ENCODE data around the gene DNAJC21.
"Not testable (repeated sequence)": the region's sequence is repeated elsewhere in the genome, so short reads cannot be mapped to it uniquely, and the experiment has no call there.

DNAJC21 gene

GRCh38 chr5:34929134-34929719 is at the start of gene DNAJC21:
Gene DNAJC21, plus strand, starts transcription at chr5:34929559. Its CDS starts 261 bp downstream, at chr5:34929820.
- peak; percentile 93 for DNase-seq (ENCODE audit: low read depth)

GRCh38 chr5:34881246-34881645 is 48.1 kb upstream of the DNAJC21 start:
- no peak for DNase-seq (ENCODE audit: low read depth)

- no peak for DNase-seq (ENCODE audit: low read depth)
Measured at GRCh38 chr5:34886392-34887119, 42.8 kb upstream of the DNAJC21 start.

DNA sequence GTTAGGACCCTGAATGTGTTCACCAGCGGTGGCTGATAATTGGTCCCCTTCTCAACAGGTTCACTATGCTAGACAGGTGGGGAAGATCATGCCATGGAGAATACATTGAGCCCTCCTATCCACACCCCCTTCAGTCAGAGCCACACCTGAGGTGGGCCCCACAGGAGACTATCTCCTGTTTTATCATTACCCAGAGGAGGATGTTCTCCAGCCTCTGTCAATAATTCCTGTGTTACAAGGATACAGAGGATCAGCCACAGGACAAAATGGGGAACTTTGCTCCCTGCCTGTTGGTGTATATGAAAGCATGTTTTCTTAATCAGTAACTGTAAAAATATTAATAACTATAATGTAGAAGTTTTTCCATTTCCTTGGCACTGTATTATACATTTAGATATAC is 40.0 kb upstream of the DNAJC21 start:
- DNase-seq (ENCODE audit: low read depth), result no peak

GRCh38 chr5:34891981-34892380 is 37.4 kb upstream of the DNAJC21 start:
- peak; percentile 85 for DNase-seq (ENCODE audit: low read depth)

GRCh38 chr5:34892414-34892813 is 36.9 kb upstream of the DNAJC21 start:
- no peak for DNase-seq (ENCODE audit: low read depth)

DNA sequence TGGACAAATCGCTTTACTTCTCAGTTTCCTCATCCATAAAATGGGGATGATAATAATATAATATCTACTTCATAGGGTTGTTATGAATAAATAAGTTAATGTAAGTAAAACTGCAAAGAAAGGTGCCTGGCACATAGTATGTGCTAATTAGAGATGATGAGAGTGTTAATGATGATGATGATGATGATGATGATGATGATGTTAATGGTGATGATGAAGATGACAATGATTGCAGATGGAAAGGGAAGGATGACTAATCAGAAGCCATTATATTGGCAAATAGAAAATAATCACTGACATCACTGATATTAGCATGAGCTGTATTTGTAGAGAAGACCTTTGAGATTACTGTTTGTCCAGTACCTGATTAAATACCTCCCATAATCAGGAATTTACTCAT is 34.6 kb upstream of the DNAJC21 start:
- no peak for DNase-seq (ENCODE audit: low read depth)

DNA sequence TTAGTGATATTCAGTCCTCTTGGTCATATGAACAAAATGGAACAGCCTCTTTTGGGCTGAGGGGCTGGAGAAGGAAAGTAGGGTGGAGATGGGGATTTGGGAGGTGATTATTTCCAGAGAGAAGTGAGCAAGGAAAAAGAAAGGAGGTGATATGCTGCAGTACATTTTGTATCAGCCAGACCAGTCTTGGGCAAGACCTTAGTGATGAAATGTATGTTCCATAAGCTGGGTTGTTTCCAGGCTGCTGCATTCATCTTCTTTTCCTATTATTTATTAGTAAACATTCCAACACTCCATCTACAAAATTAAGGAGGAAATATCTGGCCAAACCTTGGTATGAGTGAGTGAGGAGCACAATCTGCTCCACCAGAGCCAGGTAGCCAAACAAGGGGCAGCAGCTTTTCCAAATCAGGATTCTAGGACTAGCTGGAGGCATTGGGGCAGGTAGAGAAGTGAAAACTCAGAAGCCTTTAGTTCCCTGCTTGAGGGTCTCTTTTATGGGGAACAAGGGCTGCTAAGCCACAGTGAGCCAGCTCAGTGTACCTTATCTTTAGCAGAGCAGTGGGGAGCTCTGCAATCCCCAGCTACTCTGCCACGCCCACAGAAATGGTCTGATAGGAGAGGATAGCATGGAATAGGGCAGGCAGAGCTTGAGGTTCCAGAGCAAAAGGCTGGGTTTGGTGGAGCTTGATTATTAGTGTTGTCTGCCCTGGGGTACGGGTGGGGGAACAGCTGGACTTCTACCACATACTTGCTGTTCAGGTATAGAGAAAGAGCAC is 33.5 kb upstream of the DNAJC21 start:
- DNase-seq (ENCODE audit: low read depth), result no peak

DNA sequence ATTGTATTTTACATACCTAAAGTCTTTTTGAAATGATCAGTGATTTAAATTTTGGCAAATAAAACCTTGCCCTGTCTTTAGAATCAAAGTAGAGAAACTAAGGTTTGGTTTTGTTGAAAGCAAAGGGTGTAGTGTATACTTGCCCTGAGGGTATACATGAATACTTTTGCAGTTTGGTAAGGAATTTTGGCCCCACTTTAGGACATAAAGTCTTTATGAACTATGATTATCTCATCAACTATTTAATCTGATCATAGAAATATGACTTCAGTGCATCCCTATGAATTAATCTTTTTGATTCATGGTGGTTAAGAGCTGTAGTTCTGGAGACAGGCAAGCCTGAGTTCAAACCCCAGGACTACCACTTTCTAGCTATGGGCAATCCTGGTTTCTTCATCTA is 31.7 kb upstream of the DNAJC21 start:
- DNase-seq (ENCODE audit: low read depth), result no peak

DNA sequence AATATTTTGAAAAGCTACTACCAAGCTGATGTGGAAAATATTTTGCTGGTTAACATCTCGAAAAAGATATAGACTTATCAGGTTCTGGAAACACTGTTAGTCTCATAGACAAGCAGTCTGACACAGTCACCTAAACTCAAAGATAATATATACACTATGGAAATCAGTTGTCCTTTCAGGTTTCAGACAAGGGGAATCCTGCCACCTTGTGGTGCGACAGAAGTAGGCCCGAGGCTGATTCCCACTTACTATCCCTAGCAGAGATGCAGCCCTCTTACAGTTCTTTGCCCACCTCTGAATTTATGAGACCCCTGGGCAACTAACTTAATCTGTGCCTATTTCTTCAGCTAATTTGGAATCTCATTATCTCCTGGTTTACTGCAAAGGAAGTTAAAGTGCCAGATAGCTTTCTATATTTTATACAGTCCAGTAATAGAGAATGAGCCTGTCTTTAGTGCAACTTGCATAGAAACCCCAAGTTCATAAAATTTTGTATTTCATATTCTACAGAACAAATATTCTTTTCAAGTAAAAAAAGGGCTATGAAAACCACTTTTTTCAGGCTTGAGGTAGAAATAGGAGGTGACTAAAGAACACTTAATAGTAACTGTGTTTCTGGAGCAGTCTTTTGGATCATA is 31.0 kb upstream of the DNAJC21 start:
- peak; percentile 38 for DNase-seq (ENCODE audit: low read depth)

- DNase-seq (ENCODE audit: low read depth), result no peak
Measured at GRCh38 chr5:34899066-34899465, 30.3 kb upstream of the DNAJC21 start.

DNA sequence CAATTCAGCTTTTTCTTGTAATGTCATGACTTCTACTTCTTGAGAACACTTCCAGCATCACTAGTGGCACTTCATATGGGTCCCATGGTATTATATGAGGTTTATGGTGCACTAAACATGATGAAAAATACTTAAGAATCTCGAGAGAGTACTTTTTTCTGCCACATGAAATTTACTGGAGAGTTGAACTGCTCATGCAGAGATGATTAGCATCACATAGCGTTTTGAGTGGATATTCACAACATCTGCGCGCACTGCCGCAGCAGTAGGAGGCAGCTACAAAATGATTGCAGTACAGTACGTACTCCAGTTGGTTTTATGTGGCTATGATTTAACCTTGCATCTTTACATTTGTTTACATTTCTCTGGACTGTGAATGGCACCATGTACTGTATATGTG is 28.7 kb upstream of the DNAJC21 start:
- DNase-seq (ENCODE audit: low read depth), result no peak

- DNase-seq (ENCODE audit: low read depth), result no peak
Measured at GRCh38 chr5:34903260-34903659, 26.1 kb upstream of the DNAJC21 start.

- no peak for DNase-seq (ENCODE audit: low read depth)
Measured at GRCh38 chr5:34905564-34905963, 23.8 kb upstream of the DNAJC21 start.

DNA sequence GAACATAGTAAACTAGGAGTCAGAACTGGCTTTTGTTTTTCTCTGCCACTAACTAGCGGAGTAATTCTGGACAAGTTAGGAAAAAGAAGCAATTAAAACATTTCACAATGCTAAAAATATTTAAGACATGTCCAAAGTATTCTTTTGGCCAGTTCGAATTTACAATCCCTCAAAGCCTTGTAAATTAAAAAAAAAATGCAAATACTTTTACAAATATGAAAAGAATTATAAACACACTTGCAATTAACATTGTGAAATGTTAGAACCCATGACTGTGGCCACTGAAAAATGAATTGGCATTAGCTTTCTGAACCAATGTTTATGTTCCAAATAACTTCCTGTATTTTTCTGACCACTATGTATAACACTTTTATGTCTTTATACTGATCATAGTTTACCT is 16.3 kb upstream of the DNAJC21 start:
- DNase-seq (ENCODE audit: low read depth), result peak; percentile 66

DNA sequence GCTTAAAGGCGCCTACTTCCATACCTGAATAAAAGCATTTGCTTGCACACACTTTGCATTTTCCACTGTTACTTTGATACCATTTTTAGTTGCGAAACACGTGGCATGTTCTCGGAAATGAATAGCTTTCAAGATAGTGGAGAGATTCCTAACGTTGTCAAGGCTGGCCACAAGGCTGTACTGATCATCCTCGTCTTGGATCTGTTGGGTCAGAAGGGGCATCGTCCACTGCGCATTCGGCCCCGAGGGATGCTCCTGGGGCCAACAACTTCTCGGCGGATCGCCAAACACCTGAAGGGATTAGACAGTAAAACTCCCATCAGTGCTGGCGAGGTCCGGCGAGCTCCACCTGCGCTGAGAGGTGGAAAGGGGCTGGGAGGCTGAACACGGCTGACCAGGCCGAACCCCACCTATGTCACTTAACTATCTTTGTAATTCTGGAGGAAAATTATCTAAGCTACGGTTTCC is 14.7 kb upstream of the DNAJC21 start:
- DNase-seq (ENCODE audit: low read depth), result no peak

GRCh38 chr5:34915139-34915855 is 14.1 kb upstream of the DNAJC21 start, which contains the start of the genes BRIX1 and RAD1:
Gene BRIX1, plus strand, starts transcription at chr5:34915711. Its CDS starts 28 bp downstream, at chr5:34915739.
Gene RAD1, minus strand, starts transcription at chr5:34915504. Its CDS starts 612 bp downstream, at chr5:34914892.
- DNase-seq (ENCODE audit: low read depth), result peak; percentile 94

DNA sequence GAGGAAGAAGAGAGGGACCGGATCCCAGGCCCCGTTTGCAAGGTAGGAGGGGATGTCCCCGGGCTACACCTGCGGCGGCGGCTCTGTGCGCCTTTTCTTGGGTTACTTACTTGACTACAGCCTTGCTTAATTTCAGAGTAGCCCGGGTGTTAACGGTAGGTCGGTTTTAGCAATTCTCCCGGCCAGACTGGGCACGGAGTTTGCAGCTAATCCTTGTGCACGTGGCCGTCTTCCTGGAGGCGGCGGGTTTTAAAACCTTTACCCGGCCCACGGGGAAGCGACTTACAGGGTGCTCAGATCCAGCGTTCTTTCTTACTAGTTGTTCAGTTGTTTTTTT is 13.5 kb upstream of the DNAJC21 start:
- no peak for DNase-seq (ENCODE audit: low read depth)

- no peak for DNase-seq (ENCODE audit: low read depth)
Measured at GRCh38 chr5:34916518-34916917, 12.8 kb upstream of the DNAJC21 start.

DNA sequence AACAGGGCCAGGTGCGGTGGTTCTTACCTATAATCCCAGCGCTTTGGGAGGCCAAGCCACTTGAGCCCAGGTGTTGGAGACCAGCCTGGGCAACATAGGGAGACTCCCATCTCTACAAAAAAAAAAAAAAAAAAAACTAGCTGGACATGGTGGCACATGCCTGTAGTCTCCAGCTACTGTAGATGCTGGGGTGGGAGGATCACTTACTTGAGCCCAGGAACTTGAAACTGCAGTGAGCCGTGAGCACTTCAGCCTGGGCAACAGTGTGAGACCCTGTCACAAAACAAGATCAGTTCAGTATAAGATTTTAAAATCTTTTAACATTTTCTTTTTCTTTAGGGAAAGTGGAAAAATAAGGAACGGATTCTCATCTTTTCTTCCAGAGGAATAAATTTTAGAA is 11.3 kb upstream of the DNAJC21 start:
- DNase-seq (ENCODE audit: low read depth), result no peak

- no peak for DNase-seq (ENCODE audit: low read depth)
Measured at GRCh38 chr5:34919077-34919476, 10.3 kb upstream of the DNAJC21 start.

DNA sequence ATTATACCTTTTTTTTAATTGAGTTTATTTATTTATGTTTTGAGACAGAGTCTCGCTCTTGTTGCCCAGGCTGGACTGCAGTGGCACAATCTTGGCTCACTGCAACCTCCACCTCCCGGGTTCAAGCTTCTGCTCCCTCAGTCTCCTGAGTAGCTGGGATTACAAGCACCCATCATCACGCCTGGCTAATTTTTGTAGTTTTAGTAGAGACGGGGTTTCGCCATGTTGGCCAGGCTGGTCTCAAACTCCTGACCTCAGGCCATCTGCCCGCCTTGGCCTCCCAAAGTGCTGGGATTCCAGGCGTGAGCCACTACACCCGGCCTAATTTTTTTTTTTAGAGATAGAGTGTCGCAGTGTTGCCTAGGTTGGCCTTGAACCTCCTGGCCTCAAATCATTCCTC is 6.1 kb upstream of the DNAJC21 start:
- not testable (repeated sequence) for DNase-seq (ENCODE audit: low read depth)
